BJ (cell line): ENCODE measurements around the gene GALK2. TPM values are rescaled to one million over a fixed set of nuclear protein-coding genes. Genes with fewer than 3 reads are reported as not detected.
"Not testable (repeated sequence)": the region's sequence is repeated elsewhere in the genome, so short reads cannot be mapped to it uniquely, and the experiment has no call there.

ENCODE experiments used
- CTCF ChIA-PET: fragments of 350-600 bp; formaldehyde crosslinking; extraction: SDS; loops from one replicate; lab custom pipeline; 2021; ENCODE audit warnings: antibody characterized with exemption, inconsistent platforms; lab: Yijun Ruan, JAX
- POLR2A ChIA-PET: fragments of 300-600 bp; sonication (Branson Sonifier 250); formaldehyde crosslinking; extraction: SDS; loops from one replicate; lab custom pipeline; 2021; ENCODE audit warnings: antibody characterized with exemption; lab: Charles Lee
- DNase-seq: peaks from one replicate; pipeline ENCODE4 v3.0.0-alpha.2; 2011; ENCODE audit warnings: low read depth
- H3K27me3 ChIP-seq: 2 replicates; pipeline ENCODE4 v1.6.0; 2011; ENCODE audit warnings: low read length; ENCODE audit not compliant: control insufficient read depth, insufficient read depth
- H3K36me3 ChIP-seq: 2 replicates; pipeline ENCODE4 v1.5.1; 2011; ENCODE audit warnings: low read length; ENCODE audit not compliant: control insufficient read depth, insufficient read depth
- H3K4me3 ChIP-seq: 2 replicates; pipeline ENCODE4 v1.5.1; 2011; ENCODE audit warnings: low read depth, mild to moderate bottlenecking, control low read depth, low read length
- polyA plus RNA-seq: library from polyadenylated mRNA; depleted of rRNA; stranded (reverse); fragments of >200 nt; gene quantifications from 2 replicates; pipeline ENCODE4 v1.2.3, GENCODE V29; 2011
- TF ChIP-seq, protein P1 (sequence below): IDR thresholded peaks from 2 replicates; pipeline ENCODE4 v1.5.1; 2011; ENCODE audit warnings: low read depth, mild to moderate bottlenecking, control low read depth, inconsistent platforms, low read length, moderate library complexity; ENCODE audit not compliant: insufficient read depth

GALK2 gene
- polyA plus RNA-seq, 1 experiment, result 19.4 TPM

DNA sequence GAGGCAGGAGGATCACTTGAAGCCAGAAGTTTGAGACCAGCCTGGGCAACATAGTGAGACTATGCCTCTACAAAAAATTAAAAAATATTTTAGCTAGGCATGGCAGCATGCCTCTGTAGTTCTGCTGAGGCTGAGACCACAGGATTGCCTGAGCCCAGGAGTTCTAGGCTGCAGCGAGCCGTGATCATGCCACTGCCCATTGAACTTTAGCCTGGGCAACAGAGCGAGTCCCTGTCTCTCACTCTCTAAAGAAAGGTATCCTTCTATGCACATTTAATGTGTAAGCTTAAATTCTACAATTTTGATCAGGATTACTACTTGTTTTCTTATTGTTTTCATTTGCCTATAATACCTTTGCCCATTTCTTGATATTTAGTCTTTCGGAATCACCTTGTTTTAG, 26.8 kb downstream of the GALK2 start:
- CTCF ChIA-PET, result no interaction called here
- POLR2A ChIA-PET, result no interaction called here
- Histone ChIP-seq H3K27me3 (no peaks in the 10 kb centered on the region), H3K36me3 (no peaks in the 10 kb centered on the region), H3K4me3 (no peak overlapping the region)
- DNase-seq, result no peak
- TF ChIP-seq, protein P1, sequence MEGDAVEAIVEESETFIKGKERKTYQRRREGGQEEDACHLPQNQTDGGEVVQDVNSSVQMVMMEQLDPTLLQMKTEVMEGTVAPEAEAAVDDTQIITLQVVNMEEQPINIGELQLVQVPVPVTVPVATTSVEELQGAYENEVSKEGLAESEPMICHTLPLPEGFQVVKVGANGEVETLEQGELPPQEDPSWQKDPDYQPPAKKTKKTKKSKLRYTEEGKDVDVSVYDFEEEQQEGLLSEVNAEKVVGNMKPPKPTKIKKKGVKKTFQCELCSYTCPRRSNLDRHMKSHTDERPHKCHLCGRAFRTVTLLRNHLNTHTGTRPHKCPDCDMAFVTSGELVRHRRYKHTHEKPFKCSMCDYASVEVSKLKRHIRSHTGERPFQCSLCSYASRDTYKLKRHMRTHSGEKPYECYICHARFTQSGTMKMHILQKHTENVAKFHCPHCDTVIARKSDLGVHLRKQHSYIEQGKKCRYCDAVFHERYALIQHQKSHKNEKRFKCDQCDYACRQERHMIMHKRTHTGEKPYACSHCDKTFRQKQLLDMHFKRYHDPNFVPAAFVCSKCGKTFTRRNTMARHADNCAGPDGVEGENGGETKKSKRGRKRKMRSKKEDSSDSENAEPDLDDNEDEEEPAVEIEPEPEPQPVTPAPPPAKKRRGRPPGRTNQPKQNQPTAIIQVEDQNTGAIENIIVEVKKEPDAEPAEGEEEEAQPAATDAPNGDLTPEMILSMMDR, result no peak

DNA sequence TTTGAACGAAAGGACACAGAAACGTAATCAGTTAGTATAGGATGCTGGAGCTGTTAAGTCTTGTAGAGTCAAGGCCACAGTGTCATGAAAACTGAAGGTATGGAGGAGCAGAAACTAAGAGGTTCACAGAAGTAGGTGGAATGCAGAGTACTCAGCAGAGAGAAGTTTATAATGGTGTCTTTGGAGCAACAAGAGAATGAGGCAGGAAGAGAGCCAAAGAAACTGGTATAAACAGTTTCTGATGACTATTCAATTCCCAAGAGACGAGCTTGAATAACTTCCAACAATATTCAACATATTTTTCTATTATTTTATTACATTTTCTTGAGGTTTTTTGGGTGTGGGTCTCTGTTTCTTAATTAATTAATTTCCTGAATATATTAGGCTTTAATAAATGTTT, 29.6 kb downstream of the GALK2 start:
- H3K36me3 ChIP-seq, result 0 out of 2 replicates have a peak, but pooled peaks cover 1% of the 10 kb centered on the region
- H3K27me3 ChIP-seq, result no peaks in the 10 kb centered on the region
- ChIA-PET POLR2A (no interaction called here), CTCF (interaction anchor here (0.7 kb wide), 1 partner anchor 24 kb away, joined by 3 read pairs; no protein-coding TSS in a partner anchor)
- DNase-seq, result no peak
- TF ChIP-seq, protein P1, result no peak
- no peak overlapping the region for H3K4me3 ChIP-seq

DNA sequence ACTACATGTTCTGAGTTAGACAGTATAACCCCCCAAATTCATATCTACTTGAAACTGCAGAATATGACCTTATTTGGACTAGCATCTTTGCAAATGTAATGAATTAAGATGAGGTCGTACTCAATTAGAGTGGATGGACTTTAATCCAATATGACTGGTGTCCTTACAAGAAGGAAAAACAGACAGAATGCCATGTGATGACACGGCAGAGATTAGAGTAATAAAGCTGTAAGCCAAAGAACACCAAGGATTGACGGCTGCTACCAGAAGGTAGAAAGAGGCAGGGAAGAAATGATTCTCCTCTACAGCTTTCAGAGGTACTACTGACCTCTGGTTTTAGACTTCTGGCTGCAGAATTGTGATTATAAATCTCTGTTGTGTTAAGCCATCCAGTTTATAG, 30.3 kb downstream of the GALK2 start:
- TF ChIP-seq, protein P1, result no peak
- no peaks in the 10 kb centered on the region for H3K27me3 ChIP-seq
- POLR2A ChIA-PET, result no interaction called here
- CTCF ChIA-PET, result interaction anchor here (0.5 kb wide), 1 partner anchor 55 kb away, joined by 3 read pairs; no protein-coding TSS in a partner anchor
- H3K36me3 ChIP-seq, result 0 out of 2 replicates have a peak, but pooled peaks cover 1% of the 10 kb centered on the region
- no peak for DNase-seq
- H3K4me3 ChIP-seq, result no peak overlapping the region

DNA sequence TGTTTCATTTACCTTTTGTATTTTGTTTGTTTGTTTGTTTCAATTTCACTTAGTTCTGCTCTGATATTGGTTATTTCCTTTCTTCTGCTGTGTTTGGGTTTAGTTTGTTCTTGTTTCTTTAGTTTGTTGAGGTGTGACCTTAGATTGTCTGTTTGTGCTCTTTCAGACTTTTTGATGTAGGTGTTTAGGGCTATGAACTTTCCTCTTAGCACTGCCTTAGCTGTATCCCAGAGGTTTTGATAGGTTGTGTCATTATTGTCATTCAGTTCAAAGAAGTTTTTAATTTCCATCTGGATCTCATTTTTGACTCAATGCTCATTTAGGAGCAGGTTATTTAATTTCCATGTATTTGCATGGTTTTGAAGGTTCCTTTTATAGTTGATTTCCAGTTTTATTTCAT, 38.1 kb downstream of the GALK2 start:
- DNase-seq, POLR2A ChIA-PET, H3K36me3 ChIP-seq, H3K4me3 ChIP-seq, H3K27me3 ChIP-seq, CTCF ChIA-PET: not testable (repeated sequence)

DNA sequence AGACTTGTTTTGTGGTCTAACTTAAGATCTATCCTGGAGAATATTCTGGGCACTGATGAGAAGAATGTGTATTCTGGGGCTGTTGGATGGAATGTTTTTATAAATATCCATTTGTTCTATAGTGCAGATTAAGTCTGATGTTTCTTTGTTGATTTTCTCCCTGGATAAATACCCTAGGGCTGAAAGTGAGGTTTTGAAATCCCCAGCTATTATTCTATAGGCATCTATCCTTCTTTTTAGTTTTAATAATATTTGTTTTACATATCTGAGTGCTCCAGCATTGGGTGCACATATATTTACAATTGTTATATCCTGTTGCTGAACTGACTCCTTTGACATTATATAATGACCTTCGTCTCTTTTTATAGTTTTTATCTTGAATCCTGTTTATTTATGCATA, 42.9 kb downstream of the GALK2 start:
- CTCF ChIA-PET, result interaction anchor here (1.5 kb wide), 1 partner anchor 17 kb away, joined by 4 read pairs; no protein-coding TSS in a partner anchor
- Histone ChIP-seq H3K36me3 (no peaks in the 10 kb centered on the region), H3K4me3 (no peak overlapping the region), H3K27me3 (no peaks in the 10 kb centered on the region)
- DNase-seq, result no peak
- POLR2A ChIA-PET, result no interaction called here
- TF ChIP-seq, protein P1, result no peak
